ENCODE measurements around the gene APBA3.

GRCh38 chr19:3752492-3752891 is 9.0 kb downstream of the APBA3 start:
- TF ChIP-seq, protein P1, sequence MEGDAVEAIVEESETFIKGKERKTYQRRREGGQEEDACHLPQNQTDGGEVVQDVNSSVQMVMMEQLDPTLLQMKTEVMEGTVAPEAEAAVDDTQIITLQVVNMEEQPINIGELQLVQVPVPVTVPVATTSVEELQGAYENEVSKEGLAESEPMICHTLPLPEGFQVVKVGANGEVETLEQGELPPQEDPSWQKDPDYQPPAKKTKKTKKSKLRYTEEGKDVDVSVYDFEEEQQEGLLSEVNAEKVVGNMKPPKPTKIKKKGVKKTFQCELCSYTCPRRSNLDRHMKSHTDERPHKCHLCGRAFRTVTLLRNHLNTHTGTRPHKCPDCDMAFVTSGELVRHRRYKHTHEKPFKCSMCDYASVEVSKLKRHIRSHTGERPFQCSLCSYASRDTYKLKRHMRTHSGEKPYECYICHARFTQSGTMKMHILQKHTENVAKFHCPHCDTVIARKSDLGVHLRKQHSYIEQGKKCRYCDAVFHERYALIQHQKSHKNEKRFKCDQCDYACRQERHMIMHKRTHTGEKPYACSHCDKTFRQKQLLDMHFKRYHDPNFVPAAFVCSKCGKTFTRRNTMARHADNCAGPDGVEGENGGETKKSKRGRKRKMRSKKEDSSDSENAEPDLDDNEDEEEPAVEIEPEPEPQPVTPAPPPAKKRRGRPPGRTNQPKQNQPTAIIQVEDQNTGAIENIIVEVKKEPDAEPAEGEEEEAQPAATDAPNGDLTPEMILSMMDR (conservative IDR thresholded peaks at IDR 0.05 in 1 of 2, IDR thresholded peaks at IDR 0.05 in 1 of 2; ENCODE audit: low read depth in 1 of 2, low read length in 2 of 2): no peak
- no peak for TF ChIP-seq EZH2 (IDR thresholded peaks at IDR 0.05; ENCODE audit: low read length, missing control alignments)
